Right lobe of liver (tissue), 6 donors: ENCODE data around the gene YPEL4. TPM values are rescaled to one million over a fixed set of nuclear protein-coding genes. Genes with fewer than 3 reads are reported as not detected.

Source experiments
- ATAC-seq, 4 donors: fragments of 200-7000 bp; cut with Tn5 transposase; one replicate each; pipeline ENCODE4 v1.9.1; 2020; ENCODE audit warnings: mild to moderate bottlenecking in 4 of 4, moderate library complexity in 4 of 4
- DNase-seq, 3 donors: peaks; one replicate each; pipeline ENCODE4 v3.0.0-alpha.2; 2020
- H3K27ac ChIP-seq, 3 donors: fragments of 200-600 bp; one replicate each; pipeline ENCODE4 v1.8.0; 2022
- H3K27me3 ChIP-seq, 2 donors: fragments of 200-600 bp; one replicate each; pipeline ENCODE4 v1.8.0; 2022
- H3K36me3 ChIP-seq, 4 donors: fragments of 200-600 bp; sonication (generic) in 1 of 4; one replicate each; pipeline versions ENCODE4 v1.5.1 to v1.8.0; 2017 to 2022; ENCODE audit warnings: control low read depth in 1 of 4
- H3K4me1 ChIP-seq, 4 donors: fragments of 200-600 bp; sonication (generic) in 1 of 4; one replicate each; pipeline versions ENCODE4 v1.5.1 to v1.8.0; 2017 to 2022; ENCODE audit warnings: control low read depth in 1 of 4
- H3K4me3 ChIP-seq, 3 donors: fragments of 200-600 bp; one replicate each; pipeline ENCODE4 v1.8.0; 2022
- H3K9me3 ChIP-seq, 4 donors: fragments of 200-600 bp; sonication (generic) in 1 of 4; one replicate each; pipeline versions ENCODE4 v1.5.1 to v1.8.0; 2017 to 2022; ENCODE audit warnings: control low read depth in 1 of 4
- CTCF ChIP-seq, 4 donors: fragments of 200-600 bp in 3 of 4; fragments of 450-650 bp in 1 of 4; IDR thresholded peaks; one replicate each; pipeline versions ENCODE4 v1.5.1 to v1.8.0; 2016 to 2022; ENCODE audit warnings: antibody characterized with exemption in 4 of 4, mild to moderate bottlenecking in 2 of 4
- POLR2A ChIP-seq: fragments of 450-650 bp; IDR thresholded peaks from one replicate; pipeline ENCODE4 v1.6.1; 2017; ENCODE audit warnings: antibody characterized with exemption, mild to moderate bottlenecking
- WGBS: methylation state at CpG from one replicate; pipeline ENCODE4 v1.1.6; 2018; ENCODE audit warnings: low coverage, low lambda C conversion rate; ENCODE audit not compliant: insufficient coverage; ENCODE audit errors: missing lambda C conversion rate; 5-methylcytosine and 5-hydroxymethylcytosine counted together
- intact Hi-C, 2 donors: fragments of 100-400 bp; cut with DNase I; formaldehyde crosslinking; loops; one replicate each; pipeline versions ENCODE4 v1.11.2 to v1.14.1; 2022
- total RNA-seq, 6 experiments: library from RNA; depleted of rRNA in 2 of 6; stranded (reverse); fragments of >200 nt in 2 of 6; fragmentation: NEBNext Ultra II Directional in 3 of 6; extraction: Animal tissue kit (Norgen Biotek cat#: 25700) in 3 of 6; gene quantifications; one replicate each; pipeline versions ENCODE4 v1.1.0 to v1.2.4, GENCODE V29; 2016 to 2023
- donor health status: DM: no; HTN: yes; CAD: no.
- donor health status: DM: no; HTN: no; CAD: no.
- donor health status: DM: no; HTN: no; CAD: no.
- donor health status: DM: no; HTN: yes; CAD: no.
- donor health status: DM: no; HTN: yes; CAD: no.

YPEL4 gene
- total RNA-seq, 6 experiments from 2014 or later, result 0.06 to 0.84 (median 0.30) TPM; not detected in 2

GRCh38 chr11:57616595-57616994, 33.1 kb downstream of the YPEL4 start:
- DNase-seq, result peak in 1 of 3 donors; percentile 78
- Histone ChIP-seq H3K4me1 (peaks cover 0 to 65% (median 32%) of the 10 kb centered on the region in 4 donors), H3K9me3 (no peaks in the 10 kb centered on the region), H3K36me3 (peaks cover 5 to 55% (median 31%) of the 10 kb centered on the region in 4 donors), H3K27me3 (no peaks in the 10 kb centered on the region), H3K27ac (peak overlapping the region; percentile 47 to 79 (median 64)), H3K4me3 (no peak overlapping the region)
- ATAC-seq, result peak; percentile 73 to 87 (median 82)
- intact Hi-C loops, result no loop called here
- TF ChIP-seq CTCF (IDR thresholded peaks at IDR 0.05), result no peak
- no peak for TF ChIP-seq POLR2A
- 16% methylated on average over 3 of the region's 3 CpGs for WGBS

GRCh38 chr11:57615308-57615707, 34.4 kb downstream of the YPEL4 start:
- peak overlapping the region; percentile 47 to 79 (median 64) for H3K27ac ChIP-seq
- WGBS, result 29% methylated on average over 1 of the region's 1 CpG
- H3K4me1 ChIP-seq, result peaks cover 0 to 77% (median 34%) of the 10 kb centered on the region in 4 donors
- no peaks in the 10 kb centered on the region for H3K27me3 ChIP-seq
- H3K36me3 ChIP-seq, result peaks cover 5 to 59% (median 36%) of the 10 kb centered on the region in 4 donors
- DNase-seq (peak in 1 of 3 donors; percentile 58), ATAC-seq (peak; percentile 23 to 70 (median 64))
- TF ChIP-seq POLR2A (no peak), CTCF (IDR thresholded peaks at IDR 0.05) (no peak)
- intact Hi-C loops, result no loop called here
- H3K9me3 ChIP-seq, result no peaks in the 10 kb centered on the region
- no peak overlapping the region for H3K4me3 ChIP-seq

- 82% methylated on average over 5 of the region's 10 CpGs for WGBS
- DNase-seq (peak in 1 of 3 donors; percentile 55), ATAC-seq (peak in 2 of 4 donors; percentile 1 to 13)
- Histone ChIP-seq H3K27ac (peak overlapping the region in 2 of 3 donors; percentile 64 to 79), H3K4me3 (no peak overlapping the region), H3K4me1 (peaks cover 0 to 81% (median 38%) of the 10 kb centered on the region in 4 donors), H3K36me3 (peaks cover 8 to 69% (median 41%) of the 10 kb centered on the region in 4 donors), H3K9me3 (no peaks in the 10 kb centered on the region), H3K27me3 (no peaks in the 10 kb centered on the region)
- intact Hi-C loops, result no loop called here
- TF ChIP-seq POLR2A (no peak), CTCF (IDR thresholded peaks at IDR 0.05) (no peak)
Observed at GRCh38 chr11:57614234-57614772, 35.4 kb downstream of the YPEL4 start.

GRCh38 chr11:57610170-57610569, 39.5 kb downstream of the YPEL4 start:
- Histone ChIP-seq H3K4me1 (peaks cover 0 to 64% (median 25%) of the 10 kb centered on the region in 4 donors), H3K27ac (no peak overlapping the region), H3K9me3 (no peaks in the 10 kb centered on the region), H3K36me3 (peaks cover 11 to 97% (median 52%) of the 10 kb centered on the region in 4 donors), H3K4me3 (no peak overlapping the region), H3K27me3 (no peaks in the 10 kb centered on the region)
- ATAC-seq (no peak), DNase-seq (no peak)
- no peak for TF ChIP-seq CTCF (IDR thresholded peaks at IDR 0.05)
- no peak for TF ChIP-seq POLR2A
- WGBS, result 91% methylated on average over 4 of the region's 4 CpGs
- intact Hi-C loops, result no loop called here
